Neural cell (in vitro differentiated cells): Measurements from ENCODE around the gene COLEC12. TPM values are rescaled to one million over a fixed set of nuclear protein-coding genes. Genes with fewer than 3 reads are reported as not detected.
A peak's percentile ranks its signal among the peaks of the same experiment; 100 is the strongest.

ENCODE experiments used
- H2AFZ ChIP-seq: fragments of 200-600, 300-800 bp; sonication (generic), shearing (Covaris generic); 2 replicates; pipeline ENCODE4 v1.6.0; 2014; ENCODE audit warnings: low read depth, mild to moderate bottlenecking, antibody characterized with exemption, low read length, moderate library complexity
- H3F3A ChIP-seq: fragments of 200-600 bp; shearing (Covaris generic); 2 replicates; pipeline ENCODE4 v1.6.1; 2016; ENCODE audit warnings: mild to moderate bottlenecking, moderate library complexity, mixed read lengths, antibody characterized with exemption, low read length; ENCODE audit not compliant: insufficient read depth, poor library complexity, severe bottlenecking
- H3K27ac ChIP-seq: fragments of 200-600, 300-800 bp; sonication (generic), shearing (Covaris generic); 2 replicates; pipeline ENCODE4 v1.5.1; 2014; ENCODE audit warnings: mild to moderate bottlenecking, low read length, moderate library complexity
- H3K27me3 ChIP-seq: fragments of 300-800, 200-600 bp; sonication (generic), shearing (Covaris generic); 2 replicates; pipeline ENCODE4 v1.6.0; 2014; ENCODE audit warnings: mild to moderate bottlenecking, low read depth, low read length, moderate library complexity; ENCODE audit not compliant: insufficient read depth
- H3K36me3 ChIP-seq: fragments of 300-800, 200-600 bp; sonication (generic), shearing (Covaris generic); 2 replicates; pipeline ENCODE4 v1.5.1; 2014; ENCODE audit warnings: mild to moderate bottlenecking, antibody characterized with exemption, low read length, moderate library complexity; ENCODE audit not compliant: insufficient read depth
- H3K4me2 ChIP-seq: fragments of 300-800, 200-600 bp; sonication (generic), shearing (Covaris generic); 2 replicates; pipeline ENCODE4 v1.6.0; 2014; ENCODE audit warnings: mild to moderate bottlenecking, low read length
- H3K4me3 ChIP-seq: fragments of 300-800, 200-600 bp; sonication (generic), shearing (Covaris generic); 2 replicates; pipeline ENCODE4 v1.5.1; 2014; ENCODE audit warnings: mild to moderate bottlenecking, low read length, moderate library complexity
- H3K79me2 ChIP-seq: fragments of 200-600 bp; shearing (Covaris generic); replicated peaks from 2 replicates; pipeline ENCODE4 v1.6.0; 2014; ENCODE audit warnings: mild to moderate bottlenecking, low read length, moderate library complexity; ENCODE audit not compliant: insufficient read depth
- H3K9ac ChIP-seq: fragments of 300-800, 200-600 bp; sonication (generic), shearing (Covaris generic); 2 replicates; pipeline ENCODE4 v1.6.1; 2016; ENCODE audit warnings: mild to moderate bottlenecking, low read length, mixed read lengths
- H3K9me2 ChIP-seq: fragments of 200-600 bp; shearing (Covaris generic); 2 replicates; pipeline ENCODE4 v1.6.1; 2016; ENCODE audit warnings: mild to moderate bottlenecking, low read length, mixed read lengths; ENCODE audit not compliant: insufficient read depth
- H3K9me3 ChIP-seq: fragments of 200-600, 300-800 bp; sonication (generic), shearing (Covaris generic); 2 replicates; pipeline ENCODE4 v1.6.1; 2016; ENCODE audit warnings: mild to moderate bottlenecking, mixed run types, low read length, moderate library complexity, mixed read lengths
- H4K20me1 ChIP-seq: fragments of 200-600 bp; shearing (Covaris generic); 2 replicates; pipeline ENCODE4 v1.6.1; 2016; ENCODE audit warnings: mild to moderate bottlenecking, mixed run types; ENCODE audit not compliant: insufficient read depth
- EP300 ChIP-seq: fragments of 450-650 bp; conservative IDR thresholded peaks from 2 replicates; pipeline ENCODE4 v1.6.1; 2014; ENCODE audit warnings: antibody characterized with exemption, mild to moderate bottlenecking, moderate library complexity; ENCODE audit not compliant: poor library complexity, severe bottlenecking
- EZH2 ChIP-seq: fragments of 200-600, 300-800 bp; shearing (Covaris generic), sonication (generic); IDR thresholded peaks from 2 replicates; pipeline ENCODE4 v1.6.1; 2014; ENCODE audit warnings: antibody characterized with exemption, low read length, borderline replicate concordance, mild to moderate bottlenecking; ENCODE audit not compliant: insufficient read depth, poor library complexity, severe bottlenecking
- MXI1 ChIP-seq: fragments of 450-650 bp; conservative IDR thresholded peaks from 2 replicates; pipeline ENCODE4 v1.6.1; 2014; ENCODE audit warnings: antibody characterized with exemption, mild to moderate bottlenecking; ENCODE audit not compliant: poor library complexity, severe bottlenecking
- POLR2AphosphoS5 ChIP-seq: IDR thresholded peaks from 2 replicates; pipeline ENCODE4 v1.6.1; 2012
- RAD21 ChIP-seq: fragments of 450-650 bp; conservative IDR thresholded peaks from 2 replicates; pipeline ENCODE4 v1.6.1; 2014; ENCODE audit warnings: antibody characterized with exemption, mild to moderate bottlenecking, moderate library complexity
- SMC3 ChIP-seq: fragments of 450-650 bp; conservative IDR thresholded peaks from 2 replicates; pipeline ENCODE4 v1.6.1; 2014; ENCODE audit warnings: antibody characterized with exemption, mild to moderate bottlenecking, moderate library complexity; ENCODE audit not compliant: poor library complexity
- TAF1 ChIP-seq: IDR thresholded peaks from 2 replicates; pipeline ENCODE4 v1.6.1; 2012; ENCODE audit warnings: low read depth
- polyA plus RNA-seq: library from polyadenylated mRNA; depleted of rRNA; stranded (reverse); fragments of >200 nt; gene quantifications from 2 replicates; pipeline ENCODE4 v1.2.3, GENCODE V29; 2014
- TF ChIP-seq, protein P1 (sequence below): fragments of 450-650 bp; IDR thresholded peaks from 2 replicates; pipeline ENCODE4 v1.5.1; 2014; ENCODE audit warnings: antibody characterized with exemption, mild to moderate bottlenecking, moderate library complexity; ENCODE audit not compliant: poor library complexity, severe bottlenecking
- TF ChIP-seq, protein P2 (sequence below): IDR thresholded peaks from 2 replicates; pipeline ENCODE4 v1.6.1; 2012; ENCODE audit warnings: borderline replicate concordance

Gene COLEC12
- polyA plus RNA-seq, 1 donor from 2014 or later = 0.42 TPM

- Histone ChIP-seq H2AFZ (no peak overlapping the region), H3K9me2 (no peaks in the 10 kb centered on the region), H3K9me3 (no peaks in the 10 kb centered on the region), H3K9ac (no peak overlapping the region), H3K4me2 (no peak overlapping the region), H4K20me1 (no peaks in the 10 kb centered on the region), H3K4me3 (no peak overlapping the region), H3K79me2 (no peaks in the 10 kb centered on the region), H3F3A (no peaks in the 10 kb centered on the region), H3K27me3 (no peaks in the 10 kb centered on the region), H3K27ac (no peak overlapping the region), H3K36me3 (no peaks in the 10 kb centered on the region)
- TF ChIP-seq POLR2AphosphoS5 = no peak
- TF ChIP-seq MXI1 = no peak
These were observed 214.7 kb downstream of the COLEC12 start for GRCh38 chr18:285817-286216.

- Histone ChIP-seq H3K9ac (no peak overlapping the region), H3K4me3 (no peak overlapping the region), H3F3A (no peaks in the 10 kb centered on the region), H3K27me3 (no peaks in the 10 kb centered on the region), H2AFZ (no peak overlapping the region), H3K9me2 (no peaks in the 10 kb centered on the region), H3K36me3 (no peaks in the 10 kb centered on the region), H3K4me2 (no peak overlapping the region), H3K9me3 (no peaks in the 10 kb centered on the region), H3K79me2 (no peaks in the 10 kb centered on the region), H3K27ac (no peak overlapping the region), H4K20me1 (no peaks in the 10 kb centered on the region)
- TF ChIP-seq TAF1 = no peak
- no peak for TF ChIP-seq SMC3
- TF ChIP-seq POLR2AphosphoS5 = no peak
- TF ChIP-seq MXI1 = no peak
- TF ChIP-seq EP300 = no peak
- TF ChIP-seq, protein P1, sequence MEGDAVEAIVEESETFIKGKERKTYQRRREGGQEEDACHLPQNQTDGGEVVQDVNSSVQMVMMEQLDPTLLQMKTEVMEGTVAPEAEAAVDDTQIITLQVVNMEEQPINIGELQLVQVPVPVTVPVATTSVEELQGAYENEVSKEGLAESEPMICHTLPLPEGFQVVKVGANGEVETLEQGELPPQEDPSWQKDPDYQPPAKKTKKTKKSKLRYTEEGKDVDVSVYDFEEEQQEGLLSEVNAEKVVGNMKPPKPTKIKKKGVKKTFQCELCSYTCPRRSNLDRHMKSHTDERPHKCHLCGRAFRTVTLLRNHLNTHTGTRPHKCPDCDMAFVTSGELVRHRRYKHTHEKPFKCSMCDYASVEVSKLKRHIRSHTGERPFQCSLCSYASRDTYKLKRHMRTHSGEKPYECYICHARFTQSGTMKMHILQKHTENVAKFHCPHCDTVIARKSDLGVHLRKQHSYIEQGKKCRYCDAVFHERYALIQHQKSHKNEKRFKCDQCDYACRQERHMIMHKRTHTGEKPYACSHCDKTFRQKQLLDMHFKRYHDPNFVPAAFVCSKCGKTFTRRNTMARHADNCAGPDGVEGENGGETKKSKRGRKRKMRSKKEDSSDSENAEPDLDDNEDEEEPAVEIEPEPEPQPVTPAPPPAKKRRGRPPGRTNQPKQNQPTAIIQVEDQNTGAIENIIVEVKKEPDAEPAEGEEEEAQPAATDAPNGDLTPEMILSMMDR = no peak
- TF ChIP-seq EZH2 = no peak
- TF ChIP-seq, protein P2, sequence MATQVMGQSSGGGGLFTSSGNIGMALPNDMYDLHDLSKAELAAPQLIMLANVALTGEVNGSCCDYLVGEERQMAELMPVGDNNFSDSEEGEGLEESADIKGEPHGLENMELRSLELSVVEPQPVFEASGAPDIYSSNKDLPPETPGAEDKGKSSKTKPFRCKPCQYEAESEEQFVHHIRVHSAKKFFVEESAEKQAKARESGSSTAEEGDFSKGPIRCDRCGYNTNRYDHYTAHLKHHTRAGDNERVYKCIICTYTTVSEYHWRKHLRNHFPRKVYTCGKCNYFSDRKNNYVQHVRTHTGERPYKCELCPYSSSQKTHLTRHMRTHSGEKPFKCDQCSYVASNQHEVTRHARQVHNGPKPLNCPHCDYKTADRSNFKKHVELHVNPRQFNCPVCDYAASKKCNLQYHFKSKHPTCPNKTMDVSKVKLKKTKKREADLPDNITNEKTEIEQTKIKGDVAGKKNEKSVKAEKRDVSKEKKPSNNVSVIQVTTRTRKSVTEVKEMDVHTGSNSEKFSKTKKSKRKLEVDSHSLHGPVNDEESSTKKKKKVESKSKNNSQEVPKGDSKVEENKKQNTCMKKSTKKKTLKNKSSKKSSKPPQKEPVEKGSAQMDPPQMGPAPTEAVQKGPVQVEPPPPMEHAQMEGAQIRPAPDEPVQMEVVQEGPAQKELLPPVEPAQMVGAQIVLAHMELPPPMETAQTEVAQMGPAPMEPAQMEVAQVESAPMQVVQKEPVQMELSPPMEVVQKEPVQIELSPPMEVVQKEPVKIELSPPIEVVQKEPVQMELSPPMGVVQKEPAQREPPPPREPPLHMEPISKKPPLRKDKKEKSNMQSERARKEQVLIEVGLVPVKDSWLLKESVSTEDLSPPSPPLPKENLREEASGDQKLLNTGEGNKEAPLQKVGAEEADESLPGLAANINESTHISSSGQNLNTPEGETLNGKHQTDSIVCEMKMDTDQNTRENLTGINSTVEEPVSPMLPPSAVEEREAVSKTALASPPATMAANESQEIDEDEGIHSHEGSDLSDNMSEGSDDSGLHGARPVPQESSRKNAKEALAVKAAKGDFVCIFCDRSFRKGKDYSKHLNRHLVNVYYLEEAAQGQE = no peak
- no peak for TF ChIP-seq RAD21
These were observed 225.0 kb downstream of the COLEC12 start for GRCh38 chr18:275486-275885.

GRCh38 chr18:274313-274712 lies 226.2 kb downstream of the COLEC12 start:
- no peaks in the 10 kb centered on the region for H3K36me3 ChIP-seq
- no peaks in the 10 kb centered on the region for H3K9me2 ChIP-seq
- H3K4me2 ChIP-seq = no peak overlapping the region
- no peak overlapping the region for H3K4me3 ChIP-seq
- H3K27me3 ChIP-seq = no peaks in the 10 kb centered on the region
- no peaks in the 10 kb centered on the region for H4K20me1 ChIP-seq
- no peak overlapping the region for H3K9ac ChIP-seq
- no peaks in the 10 kb centered on the region for H3K9me3 ChIP-seq
- H3K27ac ChIP-seq = peak overlapping the region; percentile 40
- no peaks in the 10 kb centered on the region for H3F3A ChIP-seq
- no peak for TF ChIP-seq EZH2
- peak; percentile 36 for TF ChIP-seq EP300
- TF ChIP-seq POLR2AphosphoS5 = peak; percentile 13
- H2AFZ ChIP-seq = no peak overlapping the region
- H3K79me2 ChIP-seq = no peaks in the 10 kb centered on the region
